Measurements from ENCODE around the gene INO80B. TPM values are rescaled to one million over a fixed set of nuclear protein-coding genes. Genes with fewer than 3 reads are reported as not detected.
"Not testable (repeated sequence)": the region's sequence is repeated elsewhere in the genome, so short reads cannot be mapped to it uniquely, and the experiment has no call there.

Gene INO80B
- total RNA-seq, 4 donors from 2014 or later, result 5.4 to 41.9 (median 20.3) TPM

DNA sequence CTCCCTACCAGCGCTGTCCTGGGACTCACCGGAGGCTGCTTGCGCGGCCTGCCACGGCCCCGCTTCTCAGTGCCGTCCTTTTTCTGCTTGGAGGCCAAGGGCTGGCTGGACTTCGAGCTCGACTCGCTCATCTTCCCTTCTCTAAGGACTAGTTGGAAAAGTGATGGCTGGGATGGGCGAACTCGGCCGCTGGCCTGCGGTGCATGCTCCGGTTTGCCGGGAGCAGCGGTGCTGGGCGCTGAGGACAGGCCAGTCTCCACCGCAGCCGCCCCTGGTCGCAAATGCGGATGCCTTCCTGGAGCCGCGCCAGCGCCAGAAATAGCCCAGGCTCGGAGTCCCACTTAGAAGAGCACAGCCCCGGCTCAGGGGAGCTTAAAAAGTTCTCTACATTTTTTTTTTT, 36.6 kb upstream of the INO80B start:
- 61 to 84% methylated on average over 10 to 19 of the region's 27 CpGs for WGBS, 2 donors
- TF ChIP-seq, protein P1, sequence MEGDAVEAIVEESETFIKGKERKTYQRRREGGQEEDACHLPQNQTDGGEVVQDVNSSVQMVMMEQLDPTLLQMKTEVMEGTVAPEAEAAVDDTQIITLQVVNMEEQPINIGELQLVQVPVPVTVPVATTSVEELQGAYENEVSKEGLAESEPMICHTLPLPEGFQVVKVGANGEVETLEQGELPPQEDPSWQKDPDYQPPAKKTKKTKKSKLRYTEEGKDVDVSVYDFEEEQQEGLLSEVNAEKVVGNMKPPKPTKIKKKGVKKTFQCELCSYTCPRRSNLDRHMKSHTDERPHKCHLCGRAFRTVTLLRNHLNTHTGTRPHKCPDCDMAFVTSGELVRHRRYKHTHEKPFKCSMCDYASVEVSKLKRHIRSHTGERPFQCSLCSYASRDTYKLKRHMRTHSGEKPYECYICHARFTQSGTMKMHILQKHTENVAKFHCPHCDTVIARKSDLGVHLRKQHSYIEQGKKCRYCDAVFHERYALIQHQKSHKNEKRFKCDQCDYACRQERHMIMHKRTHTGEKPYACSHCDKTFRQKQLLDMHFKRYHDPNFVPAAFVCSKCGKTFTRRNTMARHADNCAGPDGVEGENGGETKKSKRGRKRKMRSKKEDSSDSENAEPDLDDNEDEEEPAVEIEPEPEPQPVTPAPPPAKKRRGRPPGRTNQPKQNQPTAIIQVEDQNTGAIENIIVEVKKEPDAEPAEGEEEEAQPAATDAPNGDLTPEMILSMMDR (IDR thresholded peaks at IDR 0.05), result no peak
- no peak for TF ChIP-seq POLR2A (IDR thresholded peaks at IDR 0.05)
- peaks cover 0 to 29% (median 0%) of the 10 kb centered on the region in 4 donors for H3K27me3 ChIP-seq
- no peaks in the 10 kb centered on the region for H3K36me3 ChIP-seq
- H3K4me3 ChIP-seq, result no peak overlapping the region
- intact Hi-C loops (cut with DNase I), result no loop called here
- H3K4me1 ChIP-seq, result peaks cover 28 to 51% (median 30%) of the 10 kb centered on the region in 3 donors
- no peaks in the 10 kb centered on the region for H3K9me3 ChIP-seq
- no peak for DNase-seq
- H3K27ac ChIP-seq, result no peak overlapping the region

DNA sequence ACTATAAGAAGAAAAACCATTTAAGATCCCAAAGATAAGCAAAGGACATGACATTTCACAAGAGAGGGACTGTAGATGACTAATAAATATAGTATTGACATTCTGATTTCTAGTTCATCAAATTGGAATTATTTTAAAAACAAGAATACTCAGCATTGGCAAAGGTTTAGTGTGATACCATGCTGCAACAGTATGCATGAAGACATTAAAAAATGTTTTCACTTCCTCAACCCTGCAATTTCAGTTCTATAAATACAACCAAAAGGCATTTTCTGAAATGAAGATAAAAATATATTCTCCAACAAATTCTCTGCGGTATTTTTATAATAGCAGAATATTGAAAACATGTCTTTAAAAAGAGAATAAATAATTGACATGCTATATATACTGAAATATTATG, 35.5 kb upstream of the INO80B start:
- WGBS, 2 donors, result 70 to 71% methylated on average over 1 of the region's 1 CpG

DNA sequence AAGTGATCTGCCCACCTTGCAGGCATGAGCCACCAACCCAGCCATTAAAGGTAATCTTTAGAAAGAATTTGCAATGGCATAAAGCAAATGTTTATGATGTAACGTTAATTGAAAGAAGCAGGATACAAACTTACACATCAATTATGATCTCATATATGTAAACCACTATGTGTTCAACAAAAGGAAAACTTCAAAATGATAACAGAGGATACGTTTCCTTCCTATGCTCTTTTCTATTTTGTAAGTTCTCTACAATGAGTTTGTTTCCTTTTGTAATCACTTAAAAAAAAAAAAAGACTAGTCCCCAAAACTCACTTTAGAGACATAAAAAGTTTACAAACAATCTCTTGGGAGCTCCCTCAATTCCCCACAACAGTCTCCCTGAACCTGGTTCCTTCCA, 34.9 kb upstream of the INO80B start:
- Histone ChIP-seq H3K36me3 (peaks cover 0 to 3% (median 0%) of the 10 kb centered on the region in 3 donors), H3K27ac (no peak overlapping the region), H3K27me3 (peaks cover 0 to 16% (median 0%) of the 10 kb centered on the region in 4 donors), H3K9me3 (no peaks in the 10 kb centered on the region), H3K4me1 (peaks cover 18 to 34% (median 20%) of the 10 kb centered on the region in 3 donors), H3K4me3 (no peak overlapping the region)
- DNase-seq, result no peak
- intact Hi-C loops (cut with DNase I), result no loop called here
- WGBS, 2 donors, result 81 to 87% methylated on average over 2 of the region's 2 CpGs
- TF ChIP-seq, protein P1 (IDR thresholded peaks at IDR 0.05), result no peak
- no peak for TF ChIP-seq POLR2A (IDR thresholded peaks at IDR 0.05)

More for the DNA sequence above, 35.5 kb upstream of the INO80B start:
- no peak for DNase-seq
- Histone ChIP-seq H3K27me3 (peaks cover 0 to 22% (median 0%) of the 10 kb centered on the region in 4 donors), H3K9me3 (no peaks in the 10 kb centered on the region), H3K36me3 (no peaks in the 10 kb centered on the region), H3K4me1 (peaks cover 25 to 41% (median 26%) of the 10 kb centered on the region in 3 donors), H3K4me3 (no peak overlapping the region), H3K27ac (no peak overlapping the region)
- TF ChIP-seq POLR2A (IDR thresholded peaks at IDR 0.05), result no peak
- TF ChIP-seq, protein P1 (IDR thresholded peaks at IDR 0.05), result no peak
- intact Hi-C loops (cut with DNase I), result no loop called here

DNA sequence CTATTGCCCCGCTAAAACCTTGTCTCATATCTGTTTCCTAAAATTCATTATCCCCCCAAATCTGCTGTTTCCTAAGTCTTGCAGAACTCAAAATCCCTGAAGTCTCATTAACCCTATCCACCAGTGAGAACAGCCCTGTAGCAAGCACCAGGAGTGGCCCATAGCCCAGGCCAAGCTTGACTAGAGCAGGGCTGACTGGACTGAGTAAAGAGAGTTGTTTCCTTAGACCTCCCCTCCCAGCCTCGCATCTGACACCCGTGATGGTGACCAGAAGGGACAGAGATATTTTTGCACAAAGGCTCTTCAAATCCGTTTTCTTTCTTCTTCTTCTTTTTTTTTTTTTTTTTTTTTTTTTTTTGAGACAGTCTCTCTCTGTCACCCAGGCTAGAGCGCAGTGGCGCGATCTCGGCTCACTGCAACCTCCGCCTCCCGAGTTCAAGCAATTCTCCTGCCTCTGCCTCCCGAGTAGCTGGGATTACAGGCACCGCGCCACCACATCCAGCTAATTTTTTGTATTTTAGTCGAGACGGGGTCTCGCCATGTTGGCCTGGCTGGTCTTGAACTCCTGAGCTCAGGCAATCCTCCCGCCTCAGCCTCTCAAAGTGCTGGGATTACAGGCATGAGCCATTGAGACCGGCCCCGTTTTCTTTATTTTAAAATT, 34.3 kb upstream of the INO80B start:
- H3K36me3 ChIP-seq; intact Hi-C loops (cut with DNase I); H3K9me3 ChIP-seq; DNase-seq: not testable (repeated sequence)
- Histone ChIP-seq H3K4me3 (peak overlapping the region in 3 of 4 donors; percentile 58 to 70 (median 62)), H3K27ac (peak overlapping the region in 1 of 4 donors; percentile 85), H3K27me3 (peaks cover 0 to 10% (median 0%) of the 10 kb centered on the region in 4 donors), H3K4me1 (peaks cover 13 to 34% (median 14%) of the 10 kb centered on the region in 3 donors)
- WGBS, 2 donors, result 76 to 78% methylated on average over 17 to 19 of the region's 19 CpGs

DNA sequence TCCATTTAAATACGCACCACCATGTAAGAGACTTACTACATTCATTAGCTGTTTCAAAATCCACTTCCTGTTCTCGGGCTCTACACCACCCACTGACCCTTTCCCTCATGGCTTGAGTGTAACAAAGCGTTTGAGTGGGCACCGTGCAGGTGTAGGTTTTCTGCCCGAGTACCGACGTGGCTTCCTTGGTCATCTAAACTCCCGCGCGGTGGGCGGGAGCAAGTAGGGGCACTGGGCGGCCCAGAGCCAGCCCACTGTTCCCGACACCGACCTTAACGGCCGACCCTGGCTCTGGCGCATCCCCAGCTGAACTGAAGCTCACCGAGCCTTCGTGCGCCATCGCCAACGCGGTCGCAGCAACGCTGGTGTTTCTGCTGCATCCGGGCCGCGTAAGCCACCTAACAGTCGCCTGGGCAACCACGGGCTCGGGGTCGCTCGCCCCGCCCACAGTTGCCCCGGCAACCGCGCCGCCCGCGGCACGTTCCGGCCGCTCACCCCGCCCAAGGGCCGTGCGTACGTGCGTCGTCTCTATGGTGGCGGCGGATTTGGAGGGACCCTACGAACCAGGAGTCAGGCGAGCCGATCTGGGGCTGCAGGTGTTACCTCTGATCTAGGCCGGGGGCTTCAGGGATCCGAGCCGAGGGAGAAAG, 33.5 kb upstream of the INO80B start, which contains the start of the genes C2orf81 and WDR54:
Gene C2orf81, minus strand, starts transcription at position 399 of the 650 bp plus-strand sequence. Its CDS starts 59 bp downstream, at position 340.
Gene WDR54, plus strand, starts transcription at position 510 of the 650 bp plus-strand sequence. CDS start 424 bp downstream, outside the sequence.
- intact Hi-C loops (cut with DNase I), result no loop called here
- TF ChIP-seq, protein P1 (IDR thresholded peaks at IDR 0.05), result no peak
- peak in 1 of 4 donors; percentile 28 for TF ChIP-seq POLR2A (IDR thresholded peaks at IDR 0.05)
- Histone ChIP-seq H3K27me3 (peaks cover 0 to 4% (median 0%) of the 10 kb centered on the region in 4 donors), H3K4me3 (peak within 1 kb of the TSS; percentile 43 to 70 (median 60)), H3K9me3 (no peaks in the 10 kb centered on the region), H3K36me3 (peaks cover 0 to 16% (median 0%) of the 10 kb centered on the region in 3 donors), H3K27ac (peak within 1 kb of the TSS; percentile 33 to 89 (median 69)), H3K4me1 (peaks cover 8 to 31% (median 8%) of the 10 kb centered on the region in 3 donors)
- WGBS, 2 donors, result 0% methylated on average over 4 to 11 of the region's 57 CpGs
- DNase-seq, result peak; percentile 41
